ENCODE results near the gene NEIL3. TPM values are rescaled to one million over a fixed set of nuclear protein-coding genes. Genes with fewer than 3 reads are reported as not detected.

The NEIL3 gene, protein sequence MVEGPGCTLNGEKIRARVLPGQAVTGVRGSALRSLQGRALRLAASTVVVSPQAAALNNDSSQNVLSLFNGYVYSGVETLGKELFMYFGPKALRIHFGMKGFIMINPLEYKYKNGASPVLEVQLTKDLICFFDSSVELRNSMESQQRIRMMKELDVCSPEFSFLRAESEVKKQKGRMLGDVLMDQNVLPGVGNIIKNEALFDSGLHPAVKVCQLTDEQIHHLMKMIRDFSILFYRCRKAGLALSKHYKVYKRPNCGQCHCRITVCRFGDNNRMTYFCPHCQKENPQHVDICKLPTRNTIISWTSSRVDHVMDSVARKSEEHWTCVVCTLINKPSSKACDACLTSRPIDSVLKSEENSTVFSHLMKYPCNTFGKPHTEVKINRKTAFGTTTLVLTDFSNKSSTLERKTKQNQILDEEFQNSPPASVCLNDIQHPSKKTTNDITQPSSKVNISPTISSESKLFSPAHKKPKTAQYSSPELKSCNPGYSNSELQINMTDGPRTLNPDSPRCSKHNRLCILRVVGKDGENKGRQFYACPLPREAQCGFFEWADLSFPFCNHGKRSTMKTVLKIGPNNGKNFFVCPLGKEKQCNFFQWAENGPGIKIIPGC
- 1 to 10 TPM in 1 of 6 donors, under 1 TPM in 3, not detected in 2; 0.39 to 1.0 (median 0.61) TPM for total RNA-seq

GRCh38 chr4:177309522-177310371, at the start of gene NEIL3:
Gene NEIL3, plus strand, starts transcription at chr4:177309874. Its CDS starts 80 bp downstream, at chr4:177309954.
- no peaks in the 10 kb centered on the region for H3K36me3 ChIP-seq
- peak; percentile 93 to 99 for DNase-seq
- peak; percentile 93 to 98 for ATAC-seq (ENCODE audit: low FRiP score in 2 of 2)
- no peaks in the 10 kb centered on the region for H3K27me3 ChIP-seq
- H3K4me1 ChIP-seq, result peaks cover 6 to 22% (median 15%) of the 10 kb centered on the region in 4 donors
- no peak for TF ChIP-seq EP300 (IDR thresholded peaks at IDR 0.05)
- TF ChIP-seq POLR2A (IDR thresholded peaks at IDR 0.05), result peak in 1 of 4 donors; percentile 12
- peak in 1 of 2 donors; percentile 50 for TF ChIP-seq POLR2AphosphoS5 (IDR thresholded peaks at IDR 0.05)
- peak within 1 kb of the TSS in 2 of 4 donors; percentile 34 to 56 for H3K27ac ChIP-seq
- H3K9me3 ChIP-seq, result no peaks in the 10 kb centered on the region
- 1 to 2% methylated on average over 32 to 39 of the region's 52 CpGs for WGBS, 2 donors
- H3K4me3 ChIP-seq, result peak within 1 kb of the TSS; percentile 47 to 80 (median 60)

GRCh38 chr4:177263818-177264217, 45.9 kb upstream of the NEIL3 start:
- Histone ChIP-seq H3K4me1 (no peaks in the 10 kb centered on the region), H3K27ac (no peak overlapping the region), H3K4me3 (no peak overlapping the region), H3K36me3 (no peaks in the 10 kb centered on the region), H3K27me3 (no peaks in the 10 kb centered on the region), H3K9me3 (no peaks in the 10 kb centered on the region)
- ATAC-seq (ENCODE audit: low FRiP score in 2 of 2), result no peak
- 88 to 89% methylated on average over 7 of the region's 7 CpGs for WGBS, 2 donors
- no peak for DNase-seq
- no peak for TF ChIP-seq POLR2AphosphoS5 (IDR thresholded peaks at IDR 0.05)
- TF ChIP-seq POLR2A (IDR thresholded peaks at IDR 0.05), result no peak
- TF ChIP-seq EP300 (IDR thresholded peaks at IDR 0.05), result no peak
- TF ChIP-seq, protein P1, sequence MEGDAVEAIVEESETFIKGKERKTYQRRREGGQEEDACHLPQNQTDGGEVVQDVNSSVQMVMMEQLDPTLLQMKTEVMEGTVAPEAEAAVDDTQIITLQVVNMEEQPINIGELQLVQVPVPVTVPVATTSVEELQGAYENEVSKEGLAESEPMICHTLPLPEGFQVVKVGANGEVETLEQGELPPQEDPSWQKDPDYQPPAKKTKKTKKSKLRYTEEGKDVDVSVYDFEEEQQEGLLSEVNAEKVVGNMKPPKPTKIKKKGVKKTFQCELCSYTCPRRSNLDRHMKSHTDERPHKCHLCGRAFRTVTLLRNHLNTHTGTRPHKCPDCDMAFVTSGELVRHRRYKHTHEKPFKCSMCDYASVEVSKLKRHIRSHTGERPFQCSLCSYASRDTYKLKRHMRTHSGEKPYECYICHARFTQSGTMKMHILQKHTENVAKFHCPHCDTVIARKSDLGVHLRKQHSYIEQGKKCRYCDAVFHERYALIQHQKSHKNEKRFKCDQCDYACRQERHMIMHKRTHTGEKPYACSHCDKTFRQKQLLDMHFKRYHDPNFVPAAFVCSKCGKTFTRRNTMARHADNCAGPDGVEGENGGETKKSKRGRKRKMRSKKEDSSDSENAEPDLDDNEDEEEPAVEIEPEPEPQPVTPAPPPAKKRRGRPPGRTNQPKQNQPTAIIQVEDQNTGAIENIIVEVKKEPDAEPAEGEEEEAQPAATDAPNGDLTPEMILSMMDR (IDR thresholded peaks at IDR 0.05), result no peak

DNA sequence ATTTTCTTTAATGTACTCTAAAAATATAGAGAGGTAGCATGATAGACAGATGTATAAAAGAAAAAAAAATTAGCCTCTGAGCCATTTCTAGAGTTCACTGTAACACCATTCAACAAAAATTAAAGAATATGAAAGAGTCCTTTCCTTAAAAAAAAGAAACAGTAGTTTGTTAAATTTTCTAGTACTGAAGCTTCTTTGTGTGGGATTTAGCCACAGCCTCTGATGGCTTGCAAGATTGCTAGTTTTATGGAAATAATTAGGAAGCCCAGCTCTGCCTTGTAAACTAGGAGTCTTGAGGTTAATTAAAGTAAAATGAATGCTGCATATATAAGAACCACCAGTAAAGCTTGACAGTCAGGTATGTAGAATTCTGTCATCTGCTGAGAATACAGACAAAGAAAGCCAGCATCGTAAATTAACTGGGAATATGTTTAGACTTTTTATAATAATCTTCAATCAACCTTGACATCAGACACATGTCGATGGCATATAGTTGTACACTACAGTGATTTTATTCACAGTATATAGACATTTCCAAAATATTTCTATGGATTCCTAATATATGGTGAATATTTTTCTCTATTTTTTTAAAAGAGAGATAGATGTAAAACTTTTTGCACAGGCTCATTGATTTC, 44.8 kb upstream of the NEIL3 start:
- Histone ChIP-seq H3K4me3 (no peak overlapping the region), H3K27me3 (no peaks in the 10 kb centered on the region), H3K9me3 (no peaks in the 10 kb centered on the region), H3K4me1 (no peaks in the 10 kb centered on the region), H3K27ac (no peak overlapping the region), H3K36me3 (no peaks in the 10 kb centered on the region)
- WGBS, 2 donors, result 45 to 49% methylated on average over 2 of the region's 2 CpGs
- ATAC-seq (ENCODE audit: low FRiP score in 2 of 2), result no peak
- DNase-seq, result no peak
- TF ChIP-seq POLR2A (IDR thresholded peaks at IDR 0.05), result no peak
- TF ChIP-seq POLR2AphosphoS5 (IDR thresholded peaks at IDR 0.05), result no peak

GRCh38 chr4:177265729-177266128, 43.9 kb upstream of the NEIL3 start:
- Histone ChIP-seq H3K36me3 (no peaks in the 10 kb centered on the region), H3K4me1 (no peaks in the 10 kb centered on the region), H3K27ac (no peak overlapping the region), H3K27me3 (no peaks in the 10 kb centered on the region), H3K4me3 (no peak overlapping the region), H3K9me3 (no peaks in the 10 kb centered on the region)
- DNase-seq, result no peak
- no peak for ATAC-seq (ENCODE audit: low FRiP score in 2 of 2)
- WGBS, 2 donors, result 71 to 74% methylated on average over 3 of the region's 3 CpGs
- TF ChIP-seq EP300 (IDR thresholded peaks at IDR 0.05) (no peak), POLR2AphosphoS5 (IDR thresholded peaks at IDR 0.05) (no peak), POLR2A (IDR thresholded peaks at IDR 0.05) (no peak)
- TF ChIP-seq, protein P1 (IDR thresholded peaks at IDR 0.05), result no peak

- no peak overlapping the region for H3K4me3 ChIP-seq
- H3K9me3 ChIP-seq, result no peaks in the 10 kb centered on the region
- TF ChIP-seq, protein P1 (IDR thresholded peaks at IDR 0.05), result no peak
- TF ChIP-seq POLR2A (IDR thresholded peaks at IDR 0.05), result no peak
- no peak for TF ChIP-seq EP300 (IDR thresholded peaks at IDR 0.05)
- no peak for TF ChIP-seq POLR2AphosphoS5 (IDR thresholded peaks at IDR 0.05)
- H3K27me3 ChIP-seq, result no peaks in the 10 kb centered on the region
- H3K27ac ChIP-seq, result no peak overlapping the region
- no peaks in the 10 kb centered on the region for H3K36me3 ChIP-seq
- ATAC-seq (ENCODE audit: low FRiP score in 2 of 2), result no peak
- DNase-seq, result no peak
- 78 to 83% methylated on average over 1 of the region's 1 CpG for WGBS, 2 donors
- H3K4me1 ChIP-seq, result no peaks in the 10 kb centered on the region
Measured at GRCh38 chr4:177266506-177266905, 43.2 kb upstream of the NEIL3 start.
